ENCODE results near the gene GNA12. TPM values are rescaled to one million over a fixed set of nuclear protein-coding genes. Genes with fewer than 3 reads are reported as not detected.

Gene GNA12
- total RNA-seq, 4 donors from 2014 or later, result 11.0 to 68.5 (median 20.4) TPM

DNA sequence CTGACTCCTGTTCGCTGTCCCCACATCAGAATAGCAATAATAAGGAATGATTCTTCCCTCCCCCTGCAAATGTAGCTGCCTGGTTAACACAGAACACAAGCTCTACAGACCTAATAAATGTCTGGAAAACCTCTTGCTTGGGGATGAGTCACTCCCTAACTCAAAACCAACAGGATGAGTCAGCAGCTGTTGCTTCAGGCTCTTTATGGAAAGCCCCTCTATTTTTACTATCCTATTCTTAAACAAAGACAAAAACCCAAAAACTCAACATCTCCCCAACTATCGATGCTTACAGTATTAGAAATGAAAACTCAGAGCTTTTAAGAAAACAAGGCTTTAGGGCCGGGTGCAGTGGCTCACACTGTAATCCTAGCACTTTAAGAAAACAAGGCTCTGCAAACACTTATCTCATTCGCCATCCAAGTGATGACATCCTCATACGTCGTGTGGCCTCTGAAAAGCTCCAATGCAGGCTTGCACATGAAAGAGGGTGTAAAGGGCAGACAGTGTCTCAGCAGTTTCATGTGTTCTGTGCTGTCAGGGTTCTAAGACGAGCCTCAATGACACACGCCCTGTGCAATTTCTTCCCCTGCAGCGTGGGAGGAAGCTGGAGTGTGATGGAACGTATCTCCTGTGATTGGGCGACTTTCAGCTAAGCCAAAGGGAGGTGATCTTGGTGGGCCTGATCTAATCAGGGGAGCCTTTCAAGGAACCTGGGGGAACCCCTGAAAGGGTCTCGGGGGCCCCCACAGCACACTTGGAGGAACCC is 86.0 kb downstream of the GNA12 start:
- Histone ChIP-seq H3K36me3 (no peaks in the 10 kb centered on the region), H3K9me3 (no peaks in the 10 kb centered on the region), H3K4me1 (peaks cover 0 to 42% (median 13%) of the 10 kb centered on the region in 4 donors), H3K27me3 (no peaks in the 10 kb centered on the region), H3K27ac (peak overlapping the region; percentile 55 to 89 (median 70)), H3K4me3 (no peak overlapping the region)
- TF ChIP-seq POLR2A (IDR thresholded peaks at IDR 0.05), result no peak
- TF ChIP-seq, protein P1, sequence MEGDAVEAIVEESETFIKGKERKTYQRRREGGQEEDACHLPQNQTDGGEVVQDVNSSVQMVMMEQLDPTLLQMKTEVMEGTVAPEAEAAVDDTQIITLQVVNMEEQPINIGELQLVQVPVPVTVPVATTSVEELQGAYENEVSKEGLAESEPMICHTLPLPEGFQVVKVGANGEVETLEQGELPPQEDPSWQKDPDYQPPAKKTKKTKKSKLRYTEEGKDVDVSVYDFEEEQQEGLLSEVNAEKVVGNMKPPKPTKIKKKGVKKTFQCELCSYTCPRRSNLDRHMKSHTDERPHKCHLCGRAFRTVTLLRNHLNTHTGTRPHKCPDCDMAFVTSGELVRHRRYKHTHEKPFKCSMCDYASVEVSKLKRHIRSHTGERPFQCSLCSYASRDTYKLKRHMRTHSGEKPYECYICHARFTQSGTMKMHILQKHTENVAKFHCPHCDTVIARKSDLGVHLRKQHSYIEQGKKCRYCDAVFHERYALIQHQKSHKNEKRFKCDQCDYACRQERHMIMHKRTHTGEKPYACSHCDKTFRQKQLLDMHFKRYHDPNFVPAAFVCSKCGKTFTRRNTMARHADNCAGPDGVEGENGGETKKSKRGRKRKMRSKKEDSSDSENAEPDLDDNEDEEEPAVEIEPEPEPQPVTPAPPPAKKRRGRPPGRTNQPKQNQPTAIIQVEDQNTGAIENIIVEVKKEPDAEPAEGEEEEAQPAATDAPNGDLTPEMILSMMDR (IDR thresholded peaks at IDR 0.05), result no peak
- DNase-seq, result peak in 2 of 3 donors; percentile 59 to 80

DNA sequence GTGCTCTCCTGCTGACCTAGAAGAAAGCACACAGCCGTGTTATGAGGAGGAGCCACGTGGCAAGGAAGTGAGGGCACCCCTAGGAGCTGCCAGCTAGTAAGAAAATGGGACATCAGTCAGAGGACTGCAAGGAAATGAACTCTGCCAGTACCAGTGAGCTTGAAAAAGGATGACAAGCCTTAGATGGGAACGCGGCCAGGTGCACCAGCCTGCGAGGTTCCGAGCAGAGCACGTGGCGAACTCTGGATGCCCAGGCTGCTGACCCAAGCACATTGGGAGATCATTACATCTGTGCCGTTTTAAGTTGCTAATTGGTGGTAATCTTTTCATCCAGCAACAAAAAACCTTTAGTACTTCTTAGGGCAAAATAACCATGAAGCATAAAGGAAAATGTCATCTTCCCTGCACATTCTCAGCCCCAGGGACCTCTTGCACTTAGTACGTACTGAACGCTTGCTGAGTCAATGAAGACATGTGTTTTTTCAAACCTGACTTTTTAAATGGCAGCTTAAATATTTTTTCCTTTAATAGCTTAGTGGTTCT is 86.7 kb downstream of the GNA12 start:
- Histone ChIP-seq H3K27ac (peak overlapping the region; percentile 50 to 89 (median 70)), H3K36me3 (no peaks in the 10 kb centered on the region), H3K4me1 (peaks cover 0 to 42% (median 13%) of the 10 kb centered on the region in 4 donors), H3K4me3 (no peak overlapping the region), H3K27me3 (no peaks in the 10 kb centered on the region), H3K9me3 (no peaks in the 10 kb centered on the region)
- no peak for DNase-seq
- TF ChIP-seq, protein P1 (IDR thresholded peaks at IDR 0.05), result no peak
- TF ChIP-seq POLR2A (IDR thresholded peaks at IDR 0.05), result no peak

DNA sequence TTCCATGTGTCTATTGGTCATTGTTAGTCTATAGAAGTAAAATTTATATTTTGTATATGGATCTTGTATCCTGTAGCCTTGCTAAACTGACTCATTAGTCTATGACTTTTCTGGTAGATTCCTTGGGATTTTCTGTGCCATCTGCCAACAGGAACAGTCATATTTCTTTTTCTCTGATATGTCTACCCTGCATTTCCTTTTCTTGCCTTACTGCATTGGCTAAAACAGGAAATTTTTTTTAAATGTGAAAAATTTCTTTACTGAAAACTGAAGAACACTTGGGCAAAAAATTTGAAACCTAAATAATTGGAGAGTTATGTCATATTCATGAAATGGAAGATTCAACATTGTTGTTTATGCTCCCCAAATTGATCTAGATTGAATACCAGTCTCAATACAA is 88.6 kb downstream of the GNA12 start:
- Histone ChIP-seq H3K4me3 (no peak overlapping the region), H3K27me3 (no peaks in the 10 kb centered on the region), H3K36me3 (no peaks in the 10 kb centered on the region), H3K27ac (no peak overlapping the region), H3K9me3 (no peaks in the 10 kb centered on the region), H3K4me1 (peaks cover 0 to 30% (median 12%) of the 10 kb centered on the region in 4 donors)
- no peak for TF ChIP-seq POLR2A (IDR thresholded peaks at IDR 0.05)
- TF ChIP-seq, protein P1 (IDR thresholded peaks at IDR 0.05), result no peak
- DNase-seq, result no peak

DNA sequence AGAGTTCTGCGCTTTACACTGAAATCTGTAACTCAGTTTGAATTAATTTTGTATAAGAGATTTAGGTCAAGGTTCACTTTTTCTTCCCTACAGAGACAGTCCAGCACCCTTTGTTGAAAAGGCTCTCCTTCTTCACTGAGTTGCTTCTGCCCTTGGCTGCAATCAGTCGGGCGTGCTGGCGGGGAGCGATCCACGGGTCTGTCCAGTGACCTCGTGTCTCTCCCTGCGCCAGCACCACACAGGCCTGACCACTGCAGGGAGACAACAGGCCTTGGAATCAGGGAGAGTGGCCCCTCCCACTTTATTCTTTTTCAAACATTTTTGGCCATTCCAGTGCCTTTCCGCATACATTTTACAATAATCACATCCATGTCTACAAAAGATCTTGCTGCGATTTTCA is 89.2 kb downstream of the GNA12 start:
- H3K4me3 ChIP-seq, result no peak overlapping the region
- no peak for DNase-seq
- H3K27me3 ChIP-seq, result no peaks in the 10 kb centered on the region
- TF ChIP-seq, protein P1 (IDR thresholded peaks at IDR 0.05), result no peak
- TF ChIP-seq POLR2A (IDR thresholded peaks at IDR 0.05), result no peak
- no peak overlapping the region for H3K27ac ChIP-seq
- H3K9me3 ChIP-seq, result no peaks in the 10 kb centered on the region
- H3K36me3 ChIP-seq, result no peaks in the 10 kb centered on the region
- peaks cover 0 to 24% (median 9%) of the 10 kb centered on the region in 4 donors for H3K4me1 ChIP-seq

DNA sequence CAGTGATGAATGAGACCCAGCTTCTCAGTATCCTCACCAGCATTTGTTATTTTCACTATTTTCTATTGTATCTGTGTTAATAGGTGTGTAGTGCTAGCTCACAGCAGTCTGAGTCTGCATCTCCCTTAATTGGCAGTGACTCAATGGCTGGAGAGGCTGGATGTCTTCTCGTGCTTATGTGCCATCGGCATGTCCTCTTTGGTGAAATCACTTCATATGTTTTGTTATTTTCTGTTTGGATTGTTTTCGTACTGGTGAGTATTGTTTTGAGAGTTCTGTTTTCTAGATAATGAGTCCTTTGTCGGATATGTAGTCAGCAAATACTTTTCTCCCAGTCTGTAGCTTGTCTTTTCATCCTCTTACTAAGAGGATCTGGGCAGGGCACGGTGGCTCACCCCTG is 90.0 kb downstream of the GNA12 start:
- H3K9me3 ChIP-seq, result no peaks in the 10 kb centered on the region
- no peak for TF ChIP-seq POLR2A (IDR thresholded peaks at IDR 0.05)
- TF ChIP-seq, protein P1 (IDR thresholded peaks at IDR 0.05), result no peak
- no peak for DNase-seq
- peaks cover 0 to 16% (median 6%) of the 10 kb centered on the region in 4 donors for H3K4me1 ChIP-seq
- no peak overlapping the region for H3K4me3 ChIP-seq
- no peaks in the 10 kb centered on the region for H3K36me3 ChIP-seq
- no peaks in the 10 kb centered on the region for H3K27me3 ChIP-seq
- H3K27ac ChIP-seq, result no peak overlapping the region
